GM19193 (cell line): ENCODE data around the gene CTNNB1.

Source experiments
- POLR2A ChIP-seq: IDR thresholded peaks from 4 replicates; pipeline ENCODE4 v1.6.1; 2011; ENCODE audit not compliant: insufficient read depth, insufficient read length; ENCODE audit errors: extremely low read depth

Gene CTNNB1

GRCh38 chr3:41198950-41199865 lies at the start of gene CTNNB1:
Gene CTNNB1, plus strand, starts transcription at chr3:41199505. Its CDS starts 24,564 bp downstream, at chr3:41224069.
- TF ChIP-seq POLR2A, result peak; percentile 99

- no peak for TF ChIP-seq POLR2A
These were observed 43.5 kb upstream of the CTNNB1 start for GRCh38 chr3:41155834-41156233.

GRCh38 chr3:41158947-41159346 lies 40.4 kb upstream of the CTNNB1 start:
- no peak for TF ChIP-seq POLR2A

- TF ChIP-seq POLR2A, result no peak
These were observed 39.6 kb upstream of the CTNNB1 start for GRCh38 chr3:41159588-41160189.

- no peak for TF ChIP-seq POLR2A
These were observed 36.8 kb upstream of the CTNNB1 start for GRCh38 chr3:41162541-41162940.

- no peak for TF ChIP-seq POLR2A
These were observed 36.3 kb upstream of the CTNNB1 start for GRCh38 chr3:41163006-41163405.

GRCh38 chr3:41163421-41163820 lies 35.9 kb upstream of the CTNNB1 start:
- TF ChIP-seq POLR2A, result no peak

GRCh38 chr3:41164777-41165176 lies 34.5 kb upstream of the CTNNB1 start:
- TF ChIP-seq POLR2A, result no peak

GRCh38 chr3:41167722-41168497 lies 31.4 kb upstream of the CTNNB1 start:
- no peak for TF ChIP-seq POLR2A

- no peak for TF ChIP-seq POLR2A
These were observed 30.3 kb upstream of the CTNNB1 start for GRCh38 chr3:41169023-41169422.

- no peak for TF ChIP-seq POLR2A
These were observed 25.1 kb upstream of the CTNNB1 start for GRCh38 chr3:41173926-41174885.

- TF ChIP-seq POLR2A, result no peak
These were observed 23.9 kb upstream of the CTNNB1 start for GRCh38 chr3:41175365-41175764.

GRCh38 chr3:41176596-41176995 lies 22.7 kb upstream of the CTNNB1 start:
- TF ChIP-seq POLR2A, result no peak

- TF ChIP-seq POLR2A, result no peak
These were observed 20.7 kb upstream of the CTNNB1 start for GRCh38 chr3:41178576-41178975.
